Endothelial cell of umbilical vein (primary cell): ENCODE results near the gene DYRK1A. TPM values are rescaled to one million over a fixed set of nuclear protein-coding genes. Genes with fewer than 3 reads are reported as not detected.

ENCODE experiments used
- BruUV-seq: library from RNA; stranded (reverse); fragments of 400-500 nt; replicated peaks from 2 replicates; lab custom pipeline; 2021; lab: Mats Ljungman, UMichigan
- CTCF ChIA-PET: fragments of 300-600, 350-600 bp; sonication (Branson Sonifier 250); formaldehyde crosslinking; loops from one replicate; lab custom pipeline; 2021; ENCODE audit warnings: antibody characterized with exemption, inconsistent platforms; lab: Charles Lee
- POLR2A ChIA-PET: fragments of 300-600, 350-600 bp; sonication (Branson Sonifier 250); formaldehyde crosslinking; loops from one replicate; lab custom pipeline; 2021; ENCODE audit warnings: antibody characterized with exemption, inconsistent platforms; lab: Charles Lee
- DNase-seq: peaks from one replicate; pipeline ENCODE4 v3.0.0-alpha.2; 2011; ENCODE audit warnings: low read depth, low spot score
- FAIRE-seq: peaks from 2 replicates; lab custom pipeline; 2011; peaks lifted over from hg19 to GRCh38; lab: Jason Lieb, UNC
- H2AFZ ChIP-seq: 2 replicates; pipeline ENCODE4 v1.6.0; 2012; ENCODE audit warnings: low read depth, low read length, control low read depth, inconsistent platforms
- H3K27ac ChIP-seq: 2 replicates; pipeline ENCODE4 v1.5.1; 2011; ENCODE audit warnings: low read depth, mild to moderate bottlenecking, control low read depth, low read length, moderate library complexity; ENCODE audit not compliant: insufficient read depth
- H3K27me3 ChIP-seq, 2 experiments: 2 replicates each; pipeline versions ENCODE4 v1.6.0 to v1.6.1; 2011; ENCODE audit warnings: low read length in 2 of 2, mixed read lengths in 1 of 2; ENCODE audit not compliant: control insufficient read depth in 2 of 2, insufficient read depth in 2 of 2
- H3K36me3 ChIP-seq, 2 experiments: 2 replicates in 1 of 2; 3 replicates in 1 of 2; pipeline ENCODE4 v1.5.1; 2011; ENCODE audit warnings: low read length in 2 of 2, mild to moderate bottlenecking in 1 of 2, moderate library complexity in 1 of 2; ENCODE audit not compliant: control insufficient read depth in 2 of 2, insufficient read depth in 2 of 2; ENCODE audit errors: extremely low read depth in 1 of 2
- H3K4me1 ChIP-seq: 3 replicates; pipeline ENCODE4 v1.5.1; 2011; ENCODE audit warnings: mild to moderate bottlenecking, low read length; ENCODE audit not compliant: control insufficient read depth, insufficient read depth; ENCODE audit errors: extremely low read depth
- H3K4me2 ChIP-seq: 2 replicates; pipeline ENCODE4 v1.6.1; 2011; ENCODE audit warnings: low read length, control low read depth, mixed read lengths; ENCODE audit not compliant: insufficient read depth
- H3K4me3 ChIP-seq, 3 experiments: fragments of 200-600 bp in 1 of 3; sonication (generic), shearing (Covaris generic) in 1 of 3; replicated peaks in 1 of 3; 2 replicates each; pipeline ENCODE4 v1.5.1; 2011 to 2016; ENCODE audit warnings: control low read depth in 3 of 3, low read length in 3 of 3, mild to moderate bottlenecking in 2 of 3, inconsistent platforms in 1 of 3, low read depth in 1 of 3, moderate library complexity in 1 of 3; ENCODE audit not compliant: insufficient read depth in 1 of 3
- H3K79me2 ChIP-seq: 2 replicates; pipeline ENCODE4 v1.6.0; 2012; ENCODE audit warnings: low read length, inconsistent platforms; ENCODE audit not compliant: control insufficient read depth, insufficient read depth
- H3K9ac ChIP-seq: replicated peaks from 2 replicates; pipeline ENCODE3; 2011; ENCODE audit warnings: low read length, control low read depth; ENCODE audit not compliant: insufficient read depth; ENCODE audit errors: extremely low read depth
- H3K9me1 ChIP-seq: replicated peaks from 3 replicates; pipeline ENCODE4 v1.6.0; 2011; ENCODE audit warnings: mild to moderate bottlenecking, low read length; ENCODE audit not compliant: control insufficient read depth, insufficient read depth; ENCODE audit errors: extremely low read depth
- H3K9me3 ChIP-seq: replicated peaks from 2 replicates; pipeline ENCODE4 v1.5.1; 2012; ENCODE audit warnings: low read length, inconsistent platforms; ENCODE audit not compliant: control insufficient read depth, insufficient read depth
- H4K20me1 ChIP-seq: replicated peaks from 2 replicates; pipeline ENCODE3; 2011; ENCODE audit warnings: mild to moderate bottlenecking, low read length; ENCODE audit not compliant: control insufficient read depth, insufficient read depth; ENCODE audit errors: extremely low read depth
- CTCF ChIP-seq, 2 donors: IDR thresholded peaks; 1 replicate in 1 of 2; 2 replicates in 1 of 2; pipeline ENCODE4 v1.5.1; 2011; ENCODE audit warnings: low read length in 2 of 2, mild to moderate bottlenecking in 2 of 2, moderate library complexity in 2 of 2, control low read depth in 1 of 2, inconsistent platforms in 1 of 2, low read depth in 1 of 2; ENCODE audit not compliant: insufficient read depth in 1 of 2; ENCODE audit errors: extremely low read depth in 1 of 2
- EZH2 ChIP-seq: IDR thresholded peaks from 2 replicates; pipeline ENCODE4 v1.6.1; 2012; ENCODE audit warnings: borderline replicate concordance, low read depth, mild to moderate bottlenecking, moderate library complexity, low read length, inconsistent platforms; ENCODE audit not compliant: severe bottlenecking
- GATA2 ChIP-seq: IDR thresholded peaks from 2 replicates; pipeline ENCODE4 v1.7.0; 2011; ENCODE audit warnings: low read depth, mild to moderate bottlenecking, moderate library complexity, mixed read lengths, low read length; ENCODE audit not compliant: insufficient read length, insufficient read depth
- JUN ChIP-seq: IDR thresholded peaks from 2 replicates; pipeline ENCODE4 v1.6.1; 2011; ENCODE audit warnings: borderline replicate concordance, low read depth; ENCODE audit not compliant: insufficient read length, insufficient read depth
- MAX ChIP-seq: IDR thresholded peaks from 2 replicates; pipeline ENCODE4 v1.6.1; 2011; ENCODE audit not compliant: insufficient read depth, insufficient read length
- MYC ChIP-seq: IDR thresholded peaks from one replicate; pipeline ENCODE4 v1.6.1; 2011; ENCODE audit warnings: mild to moderate bottlenecking, low read depth, low read length
- POLR2A ChIP-seq: IDR thresholded peaks from 2 replicates; pipeline ENCODE4 v1.6.1; 2012; ENCODE audit warnings: low read depth, mild to moderate bottlenecking, control low read depth, low read length
- POLR2AphosphoS5 ChIP-seq: IDR thresholded peaks from 2 replicates; pipeline ENCODE4 v1.6.1; 2012; ENCODE audit warnings: low read depth, mild to moderate bottlenecking, control low read depth, low read length, moderate library complexity; ENCODE audit not compliant: insufficient read depth
- dilution Hi-C: fragments of 300-500 bp; cut with MboI; formaldehyde crosslinking; loops from one replicate; pipeline ENCODE4 v1.15.0; 2019; ENCODE audit warnings: low sequenced_read_pairs; ENCODE audit not compliant: extremely low pct_ligation_motif_present
- intact Hi-C: fragments of 100-400 bp; cut with micrococcal nuclease; formaldehyde crosslinking; loops from one replicate; pipeline ENCODE4 v1.10.0; 2022
- polyA plus RNA-seq, 4 experiments: library from polyadenylated mRNA; depleted of rRNA in 3 of 4; stranded (reverse) in 3 of 4; unstranded in 1 of 4; fragments of >200 nt; gene quantifications; 2 replicates each; pipeline versions ENCODE4 v1.2.1 to v1.2.3, GENCODE V29; 2011 to 2012; ENCODE audit warnings: missing spikeins in 1 of 4
- total RNA-seq: library from RNA; stranded (reverse); gene quantifications from 2 replicates; pipeline ENCODE4 v1.2.3, GENCODE V29; 2021

The DYRK1A gene
- total and polyA plus RNA-seq, 2 donors (not counting 3 experiments of a cell fraction or from before 2014, with no cell fraction given) = 51.8 to 53.7 TPM

- intact Hi-C loops (no loop called here), dilution Hi-C loops (no loop called here)
- H3K4me1 ChIP-seq = no peaks in the 10 kb centered on the region
- H3K9me3 ChIP-seq = no peaks in the 10 kb centered on the region
- no peak overlapping the region for H3K9ac ChIP-seq
- no peaks in the 10 kb centered on the region for H3K9me1 ChIP-seq
- no peak overlapping the region for H2AFZ ChIP-seq
- H3K4me3 ChIP-seq = no peak overlapping the region
- no peak overlapping the region for H3K27ac ChIP-seq
- DNase-seq (no peak), FAIRE-seq (no peak)
- TF ChIP-seq EZH2 (no peak), MYC (no peak), GATA2 (no peak), MAX (no peak), CTCF (IDR thresholded peaks at IDR 0.05; ENCODE audit: extremely low read depth in 1 of 2, insufficient read depth in 1 of 2, low read depth in 1 of 2, low read length in 2 of 2) (no peak), POLR2A (no peak), JUN (no peak), POLR2AphosphoS5 (no peak)
- H4K20me1 ChIP-seq = peaks cover 4% of the 10 kb centered on the region
- BruUV-seq = no TSS peak
- POLR2A ChIA-PET = no interaction called here
- H3K79me2 ChIP-seq = peaks cover 99% of the 10 kb centered on the region
- no peaks in the 10 kb centered on the region for H3K27me3 ChIP-seq
- H3K4me2 ChIP-seq = no peak overlapping the region
- CTCF ChIA-PET = interaction anchor here (3.0 kb wide), 1 partner anchor 7 kb away, joined by 13 read pairs; no protein-coding TSS in a partner anchor
- no peaks in the 10 kb centered on the region for H3K36me3 ChIP-seq
These were observed 22.9 kb downstream of the DYRK1A start for GRCh38 chr21:37389456-37389855.
